Liver (tissue), 9 donors: ENCODE results near the gene CKMT1B. TPM values are rescaled to one million over a fixed set of nuclear protein-coding genes. Genes with fewer than 3 reads are reported as not detected.
"Not testable (repeated sequence)": the region's sequence is repeated elsewhere in the genome, so short reads cannot be mapped to it uniquely, and the experiment has no call there.

ENCODE experiments used
- DNase-seq: peaks from one replicate; pipeline ENCODE4 v3.0.0-alpha.2; 2017; ENCODE audit warnings: low spot score
- H3K27ac ChIP-seq, 2 donors: one replicate each; pipeline ENCODE4 v1.7.0; 2013; ENCODE audit warnings: inconsistent platforms in 2 of 2, low read length in 2 of 2, control low read depth in 1 of 2, low read depth in 1 of 2, mild to moderate bottlenecking in 1 of 2
- H3K27me3 ChIP-seq, 4 donors: one replicate each; pipeline versions ENCODE4 v1.6.1 to v1.7.0; 2013; ENCODE audit warnings: low read length in 3 of 4, inconsistent platforms in 1 of 4, mild to moderate bottlenecking in 1 of 4, moderate library complexity in 1 of 4; ENCODE audit not compliant: control insufficient read depth in 4 of 4, insufficient read depth in 4 of 4
- H3K36me3 ChIP-seq, 4 donors: one replicate each; pipeline versions ENCODE4 v1.6.1 to v1.7.0; 2013; ENCODE audit warnings: low read length in 3 of 4, mild to moderate bottlenecking in 3 of 4, low read depth in 1 of 4, moderate library complexity in 1 of 4; ENCODE audit not compliant: control insufficient read depth in 4 of 4, insufficient read depth in 3 of 4
- H3K4me1 ChIP-seq, 4 donors: one replicate each; pipeline versions ENCODE4 v1.6.1 to v1.7.0; 2013; ENCODE audit warnings: low read length in 3 of 4, mild to moderate bottlenecking in 3 of 4, moderate library complexity in 1 of 4; ENCODE audit not compliant: control insufficient read depth in 4 of 4, insufficient read depth in 4 of 4
- H3K4me3 ChIP-seq, 3 donors: one replicate each; pipeline versions ENCODE4 v1.6.1 to v1.7.0; 2013; ENCODE audit warnings: low read length in 3 of 3, control low read depth in 1 of 3, low read depth in 1 of 3, mild to moderate bottlenecking in 1 of 3
- H3K9ac ChIP-seq, 2 donors: one replicate each; pipeline ENCODE4 v1.7.0; 2013; ENCODE audit warnings: low read length in 2 of 2, mild to moderate bottlenecking in 2 of 2, moderate library complexity in 2 of 2, control low read depth in 1 of 2, low read depth in 1 of 2
- H3K9me3 ChIP-seq, 4 donors: one replicate each; pipeline versions ENCODE4 v1.6.1 to v1.7.0; 2013; ENCODE audit warnings: low read length in 3 of 4; ENCODE audit not compliant: control insufficient read depth in 4 of 4
- WGBS: extraction: QIAGEN DNeasy Blood & Tissue Kit; methylation state at CpG from one replicate; pipeline ENCODE4 v1.1.7; 2013; 5-methylcytosine and 5-hydroxymethylcytosine counted together
- polyA plus RNA-seq, 2 donors: library from polyadenylated mRNA; stranded (reverse) in 1 of 2; unstranded in 1 of 2; fragments of 200-250 nt in 1 of 2; fragments of >200 nt in 1 of 2; fragmentation: Nextera tagmentation in 1 of 2; extraction: Ambion mirVana in 1 of 2; gene quantifications; one replicate each; pipeline versions ENCODE4 v1.2.1 to v1.2.3, GENCODE V29; 2013 to 2015
- total RNA-seq, 2 donors: library from RNA; depleted of rRNA; stranded (reverse); fragments of >200 nt; gene quantifications; one replicate each; pipeline ENCODE4 v1.2.3, GENCODE V29; 2014
- donor health status: healthy.
- donor health status: healthy.
- donor health status: healthy.
- donor health status: healthy.
- donor health status: healthy.

The CKMT1B gene
- total and polyA plus RNA-seq, 4 donors, result 0.03 to 0.37 TPM; not detected in 2

DNA sequence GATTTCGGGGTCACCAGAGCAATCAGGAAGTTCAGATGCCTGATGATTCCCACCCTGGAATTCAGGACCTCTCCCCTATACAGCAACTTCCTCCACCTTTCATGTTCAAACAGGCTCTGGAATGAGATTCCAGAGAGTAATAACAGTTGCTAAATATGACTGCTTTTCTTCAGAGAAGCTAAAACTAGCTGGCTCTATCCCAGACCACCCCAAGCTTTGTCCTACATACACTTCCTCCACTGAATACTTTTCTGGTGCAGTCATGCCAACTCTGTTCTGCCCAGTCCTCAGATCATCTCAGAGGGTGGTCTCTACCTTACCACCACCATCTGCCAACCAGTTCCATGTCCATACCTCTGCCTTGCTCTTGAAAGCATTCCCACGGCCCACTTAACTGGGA lies 27.2 kb upstream of the CKMT1B start:
- H3K27ac ChIP-seq, result not testable (repeated sequence)

DNA sequence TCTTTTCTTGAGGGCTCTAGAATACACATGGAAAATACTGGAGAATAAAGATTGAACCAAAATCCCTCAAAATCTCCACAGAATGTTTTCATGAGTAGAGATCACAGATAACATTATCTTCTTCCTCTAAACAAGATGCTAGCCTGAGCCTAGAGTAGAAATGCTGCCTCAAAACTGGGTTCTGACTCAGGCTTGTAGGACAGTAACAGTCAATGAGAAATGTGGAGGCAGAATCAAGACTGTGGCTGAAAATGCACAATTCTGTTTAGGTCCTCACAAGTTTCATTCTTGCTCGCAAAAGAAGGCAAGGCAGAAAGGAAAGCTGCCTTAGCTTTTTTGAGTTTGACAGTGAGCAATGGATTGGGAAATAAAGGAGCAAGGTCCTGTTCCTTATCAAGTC lies 19.2 kb upstream of the CKMT1B start:
- H3K9me3 ChIP-seq, result not testable (repeated sequence)
- WGBS, result no CpG with 5 or more reads among the region's 1 CpG

More for the DNA sequence above, 27.2 kb upstream of the CKMT1B start:
- DNase-seq, H3K9ac ChIP-seq, H3K27me3 ChIP-seq, H3K36me3 ChIP-seq, H3K9me3 ChIP-seq, H3K4me1 ChIP-seq, H3K4me3 ChIP-seq: not testable (repeated sequence)
- WGBS, result no CpG with 5 or more reads among the region's 2 CpGs

DNA sequence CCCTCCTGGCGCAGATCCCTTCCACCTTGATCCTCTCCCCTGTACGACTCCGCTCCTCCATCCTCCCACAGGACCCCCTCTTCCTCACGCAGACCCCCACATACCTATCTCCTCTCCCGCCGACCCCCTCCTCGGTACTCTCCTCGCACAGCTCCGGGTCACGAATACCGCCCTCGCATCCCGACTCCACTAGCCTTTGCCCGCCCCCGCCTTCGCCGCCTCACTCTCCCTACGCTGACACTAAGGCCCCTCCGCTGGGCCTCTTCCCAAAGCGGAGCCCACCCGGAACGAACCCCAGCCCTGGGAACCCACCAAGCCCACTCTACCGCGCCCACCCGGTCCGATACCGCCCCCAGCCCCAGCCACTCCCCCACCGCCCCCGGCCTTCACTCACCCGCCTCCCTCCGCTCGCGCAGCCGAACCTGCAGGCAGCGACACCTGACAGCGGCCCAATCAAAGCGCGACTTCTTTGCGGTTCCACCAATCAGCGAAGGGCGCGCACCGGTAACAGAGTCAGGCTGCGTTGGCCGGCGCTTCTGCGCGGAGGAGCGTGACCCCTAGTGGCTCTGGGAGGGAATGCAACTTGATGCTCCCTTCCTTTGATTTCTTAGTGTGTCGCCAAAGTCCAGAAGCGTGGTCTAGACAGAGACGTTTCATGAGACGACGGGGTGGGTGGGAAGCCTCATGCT lies 3.9 kb upstream of the CKMT1B start, which contains the start of gene PPIP5K1:
Gene PPIP5K1 (minus strand): TSS at position 431 of the 689 bp plus-strand sequence. CDS start 5,704 bp downstream, outside the sequence.
- WGBS, result no CpG with 5 or more reads among the region's 54 CpGs
- DNase-seq, H3K36me3 ChIP-seq, H3K9me3 ChIP-seq, H3K9ac ChIP-seq, H3K4me3 ChIP-seq, H3K27me3 ChIP-seq, H3K27ac ChIP-seq, H3K4me1 ChIP-seq: not testable (repeated sequence)

More for the DNA sequence above, 19.2 kb upstream of the CKMT1B start:
- DNase-seq, H3K27me3 ChIP-seq, H3K4me1 ChIP-seq, H3K27ac ChIP-seq, H3K36me3 ChIP-seq, H3K4me3 ChIP-seq, H3K9ac ChIP-seq: not testable (repeated sequence)

DNA sequence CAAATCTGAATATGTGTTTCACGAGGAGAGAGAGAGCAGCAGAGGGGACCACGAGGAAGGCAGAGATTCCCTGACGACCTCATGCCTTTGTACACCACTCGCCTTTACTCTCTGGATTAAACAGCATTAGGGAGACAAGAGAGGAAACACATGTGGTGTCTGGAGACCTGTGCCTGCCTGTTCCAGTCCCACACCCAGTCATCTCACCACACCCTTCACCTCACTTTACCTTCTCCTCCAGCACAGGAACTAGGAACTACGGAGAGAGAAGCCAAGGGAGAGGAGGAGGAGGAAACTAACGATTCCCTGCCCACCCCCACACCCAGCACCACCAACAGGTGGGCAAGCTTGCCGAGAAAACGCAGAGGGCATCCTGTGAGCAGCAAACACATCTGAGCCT lies 986 bp upstream of the CKMT1B start:
- not testable (repeated sequence) for DNase-seq, H3K27ac ChIP-seq, H3K4me3 ChIP-seq, H3K4me1 ChIP-seq, H3K9ac ChIP-seq, H3K9me3 ChIP-seq, H3K27me3 ChIP-seq, H3K36me3 ChIP-seq
- 47% methylated on average over 4 of the region's 8 CpGs for WGBS

DNA sequence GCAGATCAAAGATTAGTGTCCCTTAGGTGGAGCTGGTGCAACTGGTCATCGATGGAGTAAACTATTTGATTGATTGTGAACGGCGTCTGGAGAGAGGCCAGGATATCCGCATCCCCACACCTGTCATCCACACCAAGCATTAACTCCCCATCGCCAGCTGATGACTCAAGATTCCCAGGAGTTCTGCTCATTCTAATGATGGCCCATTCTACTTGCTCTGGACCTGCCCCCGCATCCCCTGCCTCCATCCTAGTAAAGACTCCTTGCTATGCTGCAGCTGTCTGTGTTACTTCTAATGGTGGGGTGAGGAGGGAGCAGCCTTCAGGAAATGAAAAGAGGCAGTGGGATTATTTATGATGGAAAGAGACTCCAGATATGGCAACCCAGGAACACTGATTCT lies 5.3 kb downstream of the CKMT1B start:
- not testable (repeated sequence) for H3K9me3 ChIP-seq, H3K4me1 ChIP-seq, H3K27ac ChIP-seq, H3K36me3 ChIP-seq, H3K27me3 ChIP-seq, H3K9ac ChIP-seq, DNase-seq, H3K4me3 ChIP-seq
- 85% methylated on average over 6 of the region's 6 CpGs for WGBS

DNA sequence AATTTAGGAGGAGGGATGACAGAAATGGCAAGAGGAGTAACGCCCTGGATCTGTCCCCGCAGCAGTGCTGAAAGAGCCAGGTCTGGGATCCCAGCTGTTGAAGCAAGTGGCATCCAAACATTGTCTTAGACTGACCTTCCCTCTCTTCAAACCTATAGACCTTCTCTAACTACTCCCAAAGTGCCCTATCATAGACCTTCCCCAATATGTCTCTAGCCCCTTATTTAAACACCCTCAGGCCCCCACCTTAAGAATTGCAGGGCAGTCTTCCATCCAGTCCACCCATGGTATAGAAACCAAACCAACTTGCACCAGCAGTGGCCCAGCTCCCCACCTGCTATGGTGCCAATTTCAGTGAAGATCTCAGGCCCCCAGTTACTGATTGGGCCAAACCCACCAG lies 6.4 kb downstream of the CKMT1B start:
- not testable (repeated sequence) for H3K4me1 ChIP-seq, H3K27ac ChIP-seq, H3K4me3 ChIP-seq, H3K36me3 ChIP-seq, H3K9me3 ChIP-seq, H3K9ac ChIP-seq, DNase-seq, H3K27me3 ChIP-seq
- WGBS, result no CpG with 5 or more reads among the region's 2 CpGs

DNA sequence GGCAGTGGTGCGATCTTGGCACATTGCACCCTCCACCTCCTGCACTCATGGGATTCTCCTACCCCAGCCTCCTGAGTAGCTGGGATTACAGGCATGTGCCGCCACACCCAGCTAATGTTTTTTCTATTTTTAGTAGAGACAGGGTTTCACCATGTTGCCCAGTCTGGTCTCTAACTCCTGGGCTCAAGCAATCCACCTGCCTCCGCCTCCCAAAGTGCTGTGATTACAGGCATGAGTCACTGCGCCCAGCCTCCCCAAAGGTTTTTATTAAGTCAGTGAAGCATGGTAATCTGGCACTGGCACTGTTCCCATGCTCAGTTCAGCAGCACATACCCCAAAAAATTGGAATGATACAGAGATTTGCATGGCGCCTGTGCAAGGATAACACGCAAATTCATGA lies 8.4 kb downstream of the CKMT1B start:
- H3K9me3 ChIP-seq, DNase-seq, H3K27me3 ChIP-seq, H3K27ac ChIP-seq, H3K4me3 ChIP-seq, H3K36me3 ChIP-seq, H3K4me1 ChIP-seq, H3K9ac ChIP-seq: not testable (repeated sequence)
- 89% methylated on average over 6 of the region's 6 CpGs for WGBS

DNA sequence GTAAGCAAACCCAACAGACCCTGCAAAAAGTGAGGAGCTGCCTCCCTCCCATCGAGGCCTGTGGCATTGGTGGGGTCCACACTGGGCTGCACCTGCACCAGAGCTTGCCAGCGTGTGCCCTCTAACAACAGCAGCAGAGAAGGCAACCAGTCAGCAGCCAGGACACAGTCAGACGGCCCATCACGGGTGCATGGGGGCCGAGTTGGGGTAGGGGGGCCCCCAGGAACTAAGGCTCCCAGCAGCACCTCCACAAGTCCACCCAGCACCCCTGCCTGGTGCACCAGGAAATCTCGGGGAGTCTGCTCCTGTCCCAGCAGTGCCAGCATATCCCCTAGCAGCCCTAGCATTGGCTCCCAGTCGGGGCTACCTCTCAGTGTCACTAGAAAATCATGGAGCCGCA lies 23.9 kb downstream of the CKMT1B start:
- not testable (repeated sequence) for H3K4me3 ChIP-seq, H3K27me3 ChIP-seq, H3K27ac ChIP-seq, H3K4me1 ChIP-seq, H3K9me3 ChIP-seq, DNase-seq, H3K9ac ChIP-seq, H3K36me3 ChIP-seq
- WGBS, result 80% methylated on average over 3 of the region's 8 CpGs

DNA sequence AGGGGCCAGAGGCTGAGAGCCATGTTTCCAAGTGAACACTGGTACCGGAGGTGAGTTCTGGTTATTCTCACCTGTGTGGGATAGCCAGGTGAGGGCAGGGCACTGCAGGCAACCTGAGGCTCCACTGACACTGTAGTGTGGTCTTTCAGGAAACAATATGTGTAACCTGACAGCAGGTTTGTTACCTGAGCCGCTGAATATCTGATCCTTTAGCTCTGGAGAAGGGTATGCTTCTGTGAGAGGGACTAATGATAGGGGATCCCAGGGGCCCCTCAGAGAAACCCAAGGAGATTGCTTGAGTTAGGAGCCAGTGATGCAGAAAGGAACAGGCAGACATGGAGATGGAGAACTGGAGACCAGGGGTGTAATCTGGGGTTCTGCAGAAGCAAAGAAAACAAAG lies 24.9 kb downstream of the CKMT1B start, which contains the start of gene STRC:
Gene STRC (minus strand): TSS at position 101 of the 400 bp plus-strand sequence. CDS start 78 bp downstream, at position 23.
- not testable (repeated sequence) for H3K9me3 ChIP-seq, H3K9ac ChIP-seq, H3K36me3 ChIP-seq, H3K4me1 ChIP-seq, H3K27me3 ChIP-seq, H3K4me3 ChIP-seq, H3K27ac ChIP-seq, DNase-seq
- no CpG with 5 or more reads among the region's 2 CpGs for WGBS
